Vagina (tissue), 2 donors: ENCODE results near the gene COL18A1. TPM values are rescaled to one million over a fixed set of nuclear protein-coding genes. Genes with fewer than 3 reads are reported as not detected.

Source experiments
- DNase-seq, 2 donors: peaks; one replicate each; pipeline ENCODE4 v3.0.0-alpha.2; 2017; ENCODE audit errors: extremely low spot score in 2 of 2
- H3K27ac ChIP-seq: fragments of 200-600 bp; sonication (generic); one replicate; pipeline ENCODE4 v1.5.1; 2019
- H3K27me3 ChIP-seq: fragments of 200-600 bp; sonication (generic); one replicate; pipeline ENCODE4 v1.5.1; 2019
- H3K36me3 ChIP-seq, 2 donors: fragments of 200-600 bp; sonication (generic); one replicate each; pipeline ENCODE4 v1.5.1; 2017 to 2019
- H3K4me1 ChIP-seq: fragments of 200-600 bp; sonication (generic); one replicate; pipeline ENCODE4 v1.5.1; 2019
- H3K4me3 ChIP-seq, 2 donors: fragments of 200-600 bp; sonication (generic); 1 replicate in 1 of 2; 2 replicates in 1 of 2; pipeline ENCODE4 v1.5.1; 2016 to 2019
- H3K9me3 ChIP-seq: fragments of 200-600 bp; sonication (generic); one replicate; pipeline ENCODE4 v1.5.1; 2019
- CTCF ChIP-seq, 3 experiments: fragments of 450-650 bp in 2 of 3; fragments of 200-600 bp in 1 of 3; sonication (generic) in 1 of 3; IDR thresholded peaks; one replicate each; pipeline ENCODE4 v1.5.1; 2017 to 2019; ENCODE audit warnings: antibody characterized with exemption in 3 of 3, mild to moderate bottlenecking in 2 of 3, moderate library complexity in 2 of 3
- POLR2A ChIP-seq, 2 donors: fragments of 450-650 bp; IDR thresholded peaks; one replicate each; pipeline ENCODE4 v1.6.1; 2017; ENCODE audit warnings: antibody characterized with exemption in 2 of 2, mild to moderate bottlenecking in 2 of 2, moderate library complexity in 2 of 2
- POLR2AphosphoS5 ChIP-seq, 2 donors: sonication (generic); formaldehyde crosslinking; IDR thresholded peaks; one replicate each; pipeline ENCODE4 v1.9.0; 2017; ENCODE audit warnings: antibody characterized with exemption in 2 of 2, mild to moderate bottlenecking in 2 of 2, low read depth in 1 of 2; ENCODE audit not compliant: insufficient read depth in 1 of 2
- intact Hi-C: fragments of 100-400 bp; cut with DNase I; formaldehyde crosslinking; loops from one replicate; pipeline ENCODE4 v1.15.1; 2023
- total RNA-seq: library from RNA; depleted of rRNA; stranded (reverse); fragments of >200 nt; gene quantifications from one replicate; pipeline ENCODE4 v1.2.3, GENCODE V29; 2016

Gene COL18A1
- total RNA-seq, 1 donor from 2014 or later, result 86.7 TPM

GRCh38 chr21:45358261-45358670, 46.7 kb upstream of the COL18A1 start:
- no peak overlapping the region for H3K4me3 ChIP-seq
- peaks cover 36% of the 10 kb centered on the region for H3K4me1 ChIP-seq
- H3K9me3 ChIP-seq, result no peaks in the 10 kb centered on the region
- intact Hi-C loops, result loop anchor here (5.0 kb wide), 1 partner anchor 56 kb away; no protein-coding TSS in a partner anchor
- no peak for TF ChIP-seq CTCF (IDR thresholded peaks at IDR 0.05)
- TF ChIP-seq POLR2A (IDR thresholded peaks at IDR 0.05), result no peak
- no peak for TF ChIP-seq POLR2AphosphoS5 (IDR thresholded peaks at IDR 0.05; ENCODE audit: insufficient read depth in 1 of 2, low read depth in 1 of 2)
- peak overlapping the region; percentile 91 for H3K27ac ChIP-seq
- no peak for DNase-seq
- H3K27me3 ChIP-seq, result no peaks in the 10 kb centered on the region
- H3K36me3 ChIP-seq, result no peaks in the 10 kb centered on the region

- no peaks in the 10 kb centered on the region for H3K27me3 ChIP-seq
- intact Hi-C loops, result loop anchor here (5.0 kb wide), 1 partner anchor 57 kb away; no protein-coding TSS in a partner anchor
- TF ChIP-seq POLR2AphosphoS5 (IDR thresholded peaks at IDR 0.05; ENCODE audit: insufficient read depth in 1 of 2, low read depth in 1 of 2) (no peak), POLR2A (IDR thresholded peaks at IDR 0.05) (no peak), CTCF (IDR thresholded peaks at IDR 0.05) (no peak)
- H3K36me3 ChIP-seq, result no peaks in the 10 kb centered on the region
- peaks cover 40% of the 10 kb centered on the region for H3K4me1 ChIP-seq
- no peak overlapping the region for H3K4me3 ChIP-seq
- H3K9me3 ChIP-seq, result no peaks in the 10 kb centered on the region
- DNase-seq, result no peak
- peak overlapping the region; percentile 91 for H3K27ac ChIP-seq
Measured at GRCh38 chr21:45358711-45359310, 46.2 kb upstream of the COL18A1 start.

GRCh38 chr21:45359451-45360217, 45.3 kb upstream of the COL18A1 start:
- Histone ChIP-seq H3K27me3 (no peaks in the 10 kb centered on the region), H3K9me3 (no peaks in the 10 kb centered on the region), H3K4me3 (no peak overlapping the region), H3K27ac (no peak overlapping the region), H3K36me3 (no peaks in the 10 kb centered on the region), H3K4me1 (peaks cover 47% of the 10 kb centered on the region)
- DNase-seq, result no peak
- intact Hi-C loops, result loop anchor here (5.0 kb wide), 1 partner anchor 57 kb away; no protein-coding TSS in a partner anchor
- no peak for TF ChIP-seq CTCF (IDR thresholded peaks at IDR 0.05)
- TF ChIP-seq POLR2AphosphoS5 (IDR thresholded peaks at IDR 0.05; ENCODE audit: insufficient read depth in 1 of 2, low read depth in 1 of 2), result no peak
- TF ChIP-seq POLR2A (IDR thresholded peaks at IDR 0.05), result no peak

GRCh38 chr21:45361033-45361997, 43.6 kb upstream of the COL18A1 start:
- H3K9me3 ChIP-seq, result no peaks in the 10 kb centered on the region
- TF ChIP-seq POLR2AphosphoS5 (IDR thresholded peaks at IDR 0.05; ENCODE audit: insufficient read depth in 1 of 2, low read depth in 1 of 2) (no peak), CTCF (IDR thresholded peaks at IDR 0.05) (no peak), POLR2A (IDR thresholded peaks at IDR 0.05) (no peak)
- H3K4me3 ChIP-seq, result no peak overlapping the region
- H3K27ac ChIP-seq, result peak overlapping the region; percentile 13
- no peaks in the 10 kb centered on the region for H3K27me3 ChIP-seq
- H3K36me3 ChIP-seq, result no peaks in the 10 kb centered on the region
- peaks cover 58% of the 10 kb centered on the region for H3K4me1 ChIP-seq
- intact Hi-C loops, result no loop called here
- no peak for DNase-seq
